ENCODE measurements around the gene ZBTB8B.
"Not testable (repeated sequence)": the region's sequence is repeated elsewhere in the genome, so short reads cannot be mapped to it uniquely, and the experiment has no call there.

ZBTB8B gene

DNA sequence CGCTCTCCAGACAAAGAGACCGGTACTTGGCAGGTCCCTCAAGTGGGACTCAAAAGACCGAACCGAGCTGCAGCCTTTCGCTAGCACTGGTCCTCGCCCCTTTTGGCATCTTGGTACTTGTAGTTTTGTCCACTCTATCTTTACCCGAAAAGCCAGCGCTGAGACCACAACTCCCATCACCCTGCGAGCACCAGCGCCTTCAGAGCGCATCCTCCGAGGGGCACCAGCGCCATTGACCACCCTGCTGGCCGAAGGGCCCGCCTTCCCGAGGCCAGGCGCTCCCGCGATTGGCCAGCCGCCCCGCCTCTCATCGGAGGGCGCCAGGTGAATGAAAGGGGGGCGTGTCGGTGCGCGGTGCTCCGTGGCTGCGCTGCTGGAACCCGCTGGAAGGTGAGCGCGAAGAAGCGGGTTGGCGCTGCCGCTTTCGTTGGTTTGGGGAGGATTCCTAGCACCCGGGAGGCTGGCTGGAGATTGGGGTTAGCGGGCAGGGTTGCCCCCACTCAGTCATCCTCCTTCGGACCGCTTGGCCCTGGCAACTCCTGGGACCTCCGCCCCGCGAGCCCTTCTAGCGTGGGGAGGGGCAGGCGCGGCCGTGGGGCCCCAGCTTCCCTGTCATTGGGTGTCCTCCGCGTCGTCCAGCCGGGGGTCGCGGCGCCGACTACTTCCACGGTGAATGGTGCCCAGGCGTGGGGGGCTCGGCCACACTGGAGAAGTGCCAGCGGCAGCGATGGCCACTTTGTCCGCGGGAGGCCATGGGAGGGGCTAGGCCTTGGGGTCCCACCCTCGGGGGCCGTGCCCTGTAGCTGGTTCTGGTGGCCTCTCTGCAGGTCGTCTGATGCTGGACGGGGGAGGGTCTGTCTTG is at the start of gene ZBTB8B:
Gene ZBTB8B, plus strand, starts transcription at position 357 of the 862 bp plus-strand sequence. CDS start 5,553 bp downstream, outside the sequence.
- no peak within 1 kb of the TSS for H3K4me3 ChIP-seq
- H3K36me3 ChIP-seq, result no peaks in the 10 kb centered on the region
- no peak within 1 kb of the TSS for H3K27ac ChIP-seq
- no peak within 1 kb of the TSS for H3K9ac ChIP-seq
- H3K27me3 ChIP-seq, result peaks cover 33% of the 10 kb centered on the region
- no peaks in the 10 kb centered on the region for H4K20me1 ChIP-seq
- no peaks in the 10 kb centered on the region for H3K4me1 ChIP-seq
- H3K9me3 ChIP-seq, result peaks cover 24% of the 10 kb centered on the region
- TF ChIP-seq Cebpa-rat (IDR thresholded peaks at IDR 0.05), result no peak
- H3K4me2 ChIP-seq, result no peak within 1 kb of the TSS

DNA sequence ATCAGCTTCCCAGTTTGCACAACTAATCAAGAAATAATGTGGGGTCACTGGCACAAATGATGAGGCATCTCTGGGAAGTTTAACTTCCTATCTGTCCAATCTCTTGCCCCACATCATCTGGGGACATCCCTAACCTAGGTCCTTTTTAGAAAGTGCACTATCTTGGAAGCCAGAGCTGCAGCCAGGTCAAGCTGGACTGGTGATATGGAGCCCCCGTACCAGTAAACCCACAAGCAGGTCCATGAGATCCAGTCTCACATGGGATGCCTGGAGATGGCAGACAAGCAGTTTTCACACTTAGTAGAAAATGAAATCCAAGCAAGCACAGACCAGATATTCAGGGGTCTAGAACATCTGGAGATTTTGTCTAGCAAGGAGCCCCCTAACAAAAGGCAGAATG is 43.1 kb upstream of the ZBTB8B start:
- H3K27ac ChIP-seq, result no peak overlapping the region

GRCh38 chr1:32426489-32427255 is 38.2 kb upstream of the ZBTB8B start:
- peak overlapping the region; percentile 55 for H3K4me2 ChIP-seq
- H3K27me3 ChIP-seq, result peaks cover 20% of the 10 kb centered on the region
- H4K20me1 ChIP-seq, result no peaks in the 10 kb centered on the region
- peaks cover 14% of the 10 kb centered on the region for H3K4me1 ChIP-seq
- H3K9me3 ChIP-seq, result no peaks in the 10 kb centered on the region
- H3K36me3 ChIP-seq, result no peaks in the 10 kb centered on the region
- TF ChIP-seq Cebpa-rat (IDR thresholded peaks at IDR 0.05), result no peak
- no peak overlapping the region for H3K9ac ChIP-seq
- no peak overlapping the region for H3K4me3 ChIP-seq
- H3K27ac ChIP-seq, result no peak overlapping the region

More for the DNA sequence above, 43.1 kb upstream of the ZBTB8B start:
- H3K9me3 ChIP-seq, result no peaks in the 10 kb centered on the region
- H3K4me3 ChIP-seq, result no peak overlapping the region
- peaks cover 10% of the 10 kb centered on the region for H3K27me3 ChIP-seq
- H3K9ac ChIP-seq, result no peak overlapping the region
- peaks cover 12% of the 10 kb centered on the region for H3K4me1 ChIP-seq
- no peaks in the 10 kb centered on the region for H4K20me1 ChIP-seq
- no peak for TF ChIP-seq Cebpa-rat (IDR thresholded peaks at IDR 0.05)
- no peaks in the 10 kb centered on the region for H3K36me3 ChIP-seq
- no peak overlapping the region for H3K4me2 ChIP-seq

DNA sequence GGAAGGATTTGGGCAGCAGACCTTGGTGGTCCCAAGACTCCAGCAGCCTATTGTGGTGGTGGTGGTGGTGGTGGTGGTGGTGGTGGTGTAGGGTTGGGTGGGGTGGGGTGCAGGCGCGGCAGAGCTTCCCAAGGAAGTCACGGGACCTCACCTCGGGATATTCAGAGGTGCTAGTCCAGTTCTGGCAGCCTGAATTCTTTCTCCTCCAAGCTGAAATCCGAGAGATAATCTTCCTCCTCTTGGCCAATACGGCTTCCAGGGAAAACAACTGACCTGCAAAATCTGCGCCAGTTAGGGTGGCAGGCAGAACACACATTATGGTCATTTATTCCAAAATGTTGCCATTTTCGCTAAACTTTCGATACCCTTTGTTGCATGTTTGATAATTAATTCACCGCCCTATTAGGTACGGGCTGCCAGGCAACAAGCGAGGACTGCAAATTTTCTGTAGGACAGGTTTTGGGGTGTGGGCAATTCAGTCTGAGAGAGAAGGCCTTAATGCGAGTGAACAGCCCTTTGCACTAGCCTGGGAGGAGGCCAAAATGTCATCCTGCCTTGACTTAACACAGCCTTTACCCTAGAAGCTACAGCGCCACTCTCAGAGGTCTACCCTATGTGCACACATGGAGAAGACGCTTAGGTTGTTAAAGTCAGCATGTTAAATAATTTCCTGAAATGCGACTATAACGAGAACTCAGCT is 37.5 kb upstream of the ZBTB8B start:
- H3K4me2 ChIP-seq, result no peak overlapping the region; the same call in 1 of the 2 replicates
- peaks cover 20% of the 10 kb centered on the region for H3K27me3 ChIP-seq
- no peaks in the 10 kb centered on the region for H4K20me1 ChIP-seq
- no peak overlapping the region for H3K4me3 ChIP-seq
- TF ChIP-seq Cebpa-rat (IDR thresholded peaks at IDR 0.05), result no peak
- H3K36me3 ChIP-seq, result no peaks in the 10 kb centered on the region
- H3K9me3 ChIP-seq, result no peaks in the 10 kb centered on the region
- peaks cover 14% of the 10 kb centered on the region for H3K4me1 ChIP-seq
- no peak overlapping the region for H3K27ac ChIP-seq
- H3K9ac ChIP-seq, result no peak overlapping the region

- Histone ChIP-seq H3K9ac (no peak overlapping the region), H3K4me2 (no peak overlapping the region), H3K36me3 (no peaks in the 10 kb centered on the region), H3K27me3 (peaks cover 9% of the 10 kb centered on the region), H3K9me3 (no peaks in the 10 kb centered on the region), H3K4me3 (no peak overlapping the region), H4K20me1 (no peaks in the 10 kb centered on the region), H3K4me1 (peaks cover 1% of the 10 kb centered on the region; the same call in 1 of the 2 replicates), H3K27ac (no peak overlapping the region)
- TF ChIP-seq Cebpa-rat (IDR thresholded peaks at IDR 0.05), result no peak
These were observed 33.0 kb upstream of the ZBTB8B start for GRCh38 chr1:32431736-32432400.

DNA sequence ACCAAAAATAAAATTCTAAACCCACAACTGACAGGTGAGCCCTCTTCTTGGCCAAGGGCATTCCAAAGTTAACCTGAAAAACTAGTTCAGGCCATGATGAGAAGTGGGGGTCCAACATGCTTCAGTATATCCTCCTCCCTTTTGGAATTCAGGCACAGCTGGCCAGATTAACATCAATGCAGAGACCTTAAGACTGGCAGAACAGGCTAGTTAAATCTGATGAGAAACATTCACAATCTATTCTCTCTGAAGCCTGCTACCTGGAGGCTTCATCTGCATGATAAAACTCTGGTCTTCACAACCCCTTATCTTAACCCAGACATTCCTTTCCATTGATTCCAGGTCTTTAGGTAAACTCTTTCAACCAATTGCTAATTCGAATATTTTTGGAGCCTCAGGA is 26.7 kb upstream of the ZBTB8B start:
- Histone ChIP-seq H3K4me3 (no peak overlapping the region), H3K4me1 (no peaks in the 10 kb centered on the region), H3K27me3 (no peaks in the 10 kb centered on the region), H3K4me2 (no peak overlapping the region), H3K27ac (no peak overlapping the region), H3K36me3 (no peaks in the 10 kb centered on the region), H3K9ac (no peak overlapping the region), H4K20me1 (no peaks in the 10 kb centered on the region), H3K9me3 (peaks cover 7% of the 10 kb centered on the region)
- no peak for TF ChIP-seq Cebpa-rat (IDR thresholded peaks at IDR 0.05)

GRCh38 chr1:32438777-32439176 is 26.1 kb upstream of the ZBTB8B start:
- H3K9ac ChIP-seq, H3K36me3 ChIP-seq, H4K20me1 ChIP-seq, H3K4me1 ChIP-seq, H3K9me3 ChIP-seq, H3K27me3 ChIP-seq, H3K4me3 ChIP-seq, H3K27ac ChIP-seq, H3K4me2 ChIP-seq: not testable (repeated sequence)

DNA sequence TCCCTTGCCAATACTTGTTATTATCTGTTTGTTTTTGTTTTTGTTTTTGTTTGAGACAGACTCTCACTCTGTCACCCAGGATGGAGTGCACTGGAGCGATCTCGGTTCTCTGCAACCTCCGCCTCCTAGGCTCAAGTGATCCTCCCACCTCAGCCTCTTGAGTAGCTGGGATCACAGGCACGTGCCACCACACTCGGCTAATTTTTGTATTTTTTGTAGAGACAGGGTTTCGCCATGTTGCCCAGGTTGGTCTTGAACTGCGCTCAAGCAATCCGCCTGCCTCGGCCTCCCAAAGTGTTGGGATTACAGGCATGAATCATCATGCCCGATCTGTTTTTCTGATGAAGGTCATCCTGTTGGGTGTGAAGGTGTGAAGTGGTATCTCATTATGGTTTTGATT is 23.4 kb upstream of the ZBTB8B start:
- H3K27me3 ChIP-seq, H3K9ac ChIP-seq, H3K27ac ChIP-seq, H3K4me3 ChIP-seq, H4K20me1 ChIP-seq, H3K4me2 ChIP-seq, H3K36me3 ChIP-seq, H3K9me3 ChIP-seq, H3K4me1 ChIP-seq: not testable (repeated sequence)

DNA sequence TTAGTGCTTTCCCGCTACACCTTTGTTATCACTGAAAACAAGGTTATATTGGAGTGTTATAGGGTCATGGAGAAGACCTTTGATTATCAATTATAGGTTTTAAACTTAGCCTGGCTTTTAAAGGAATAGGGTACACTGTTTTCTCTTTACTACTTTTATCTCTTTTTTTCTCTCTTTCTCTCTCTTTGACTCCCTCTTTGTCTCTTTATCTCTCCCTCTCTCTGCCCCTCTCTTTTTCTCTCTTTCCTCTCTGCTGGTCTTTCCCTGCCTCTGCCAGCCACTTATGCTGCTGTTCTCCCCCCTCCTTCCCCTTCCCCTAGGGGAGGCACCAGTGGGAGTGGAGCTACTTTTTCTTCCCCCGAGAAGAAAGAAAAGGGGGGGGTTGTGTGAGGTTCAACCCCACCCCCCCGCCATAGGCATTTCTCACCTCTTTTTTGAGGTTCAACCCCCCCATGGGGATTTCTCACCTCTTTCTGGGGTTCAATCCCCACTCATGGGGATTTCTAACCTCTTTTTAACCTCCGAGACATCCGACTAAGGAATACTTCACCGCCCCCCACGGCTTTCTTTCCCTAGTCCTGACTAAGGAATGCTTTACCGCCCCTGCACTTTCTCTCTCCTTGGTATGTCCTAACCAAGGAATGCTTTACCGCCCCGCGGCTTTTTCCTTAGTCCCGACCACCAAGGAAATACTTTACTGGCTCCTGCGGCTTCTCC is 17.2 kb upstream of the ZBTB8B start:
- Histone ChIP-seq H3K9me3 (peaks cover 29% of the 10 kb centered on the region), H3K4me2 (no peak overlapping the region), H3K36me3 (no peaks in the 10 kb centered on the region), H3K27me3 (no peaks in the 10 kb centered on the region), H3K27ac (no peak overlapping the region), H3K4me3 (no peak overlapping the region), H3K4me1 (0 out of 2 replicates have a peak, but pooled peaks cover 6% of the 10 kb centered on the region), H3K9ac (no peak overlapping the region), H4K20me1 (no peaks in the 10 kb centered on the region)
- no peak for TF ChIP-seq Cebpa-rat (IDR thresholded peaks at IDR 0.05)

DNA sequence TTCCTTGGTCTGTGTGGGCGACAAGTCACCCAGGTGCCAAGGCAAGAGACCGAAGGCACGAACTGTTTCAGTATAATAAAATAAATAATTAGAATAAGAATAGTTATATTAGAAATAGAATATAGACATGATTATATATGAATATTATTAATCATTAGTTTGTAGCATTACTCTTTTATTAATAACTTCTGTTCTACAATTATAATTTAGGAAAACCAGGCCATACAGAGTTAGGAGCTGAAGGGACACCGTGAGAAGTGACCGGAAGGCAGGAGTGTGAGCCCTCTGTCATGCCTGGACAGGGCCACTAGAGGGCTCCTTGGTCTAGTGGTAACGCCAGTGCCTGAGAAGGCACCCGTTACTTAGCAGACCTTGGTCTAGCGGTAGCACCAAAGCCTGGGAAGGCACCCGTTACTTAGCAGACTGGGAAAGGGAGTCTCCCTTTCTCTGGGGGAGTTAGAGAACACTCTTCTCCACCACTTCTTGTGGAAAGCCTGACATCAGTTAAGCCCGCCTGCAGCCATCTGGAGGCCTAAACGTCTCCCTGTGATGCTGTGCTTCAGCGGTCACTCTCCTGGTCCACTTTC is 16.6 kb upstream of the ZBTB8B start:
- H3K4me2 ChIP-seq, H3K4me1 ChIP-seq, H3K27me3 ChIP-seq, H3K9ac ChIP-seq, H4K20me1 ChIP-seq, H3K4me3 ChIP-seq, H3K27ac ChIP-seq, H3K36me3 ChIP-seq: not testable (repeated sequence)
- H3K9me3 ChIP-seq, result peaks cover 29% of the 10 kb centered on the region
